Effector memory CD8-positive, alpha-beta T cell (primary cell): ENCODE data around the gene SYDE1.
A peak's percentile ranks its signal among the peaks of the same experiment; 100 is the strongest.
"Not testable (repeated sequence)": the region's sequence is repeated elsewhere in the genome, so short reads cannot be mapped to it uniquely, and the experiment has no call there.

Experiments used
- ATAC-seq: fragments of 150-1000 bp; cut with Tn5 transposase; replicated peaks from 2 replicates; pipeline ENCODE4 v1.10.0; 2021; ENCODE audit warnings: mild to moderate bottlenecking, moderate library complexity
- DNase-seq, 3 experiments: peaks; one replicate each; pipeline ENCODE4 v3.0.0; 2021
- H3K27ac Mint-ChIP-seq, 2 donors: one replicate each; pipeline ENCODE4 v1.8.0; 2022; ENCODE audit warnings: mild to moderate bottlenecking in 2 of 2, mixed read lengths in 2 of 2, moderate library complexity in 2 of 2
- H3K27me3 Mint-ChIP-seq, 2 donors: one replicate each; pipeline ENCODE4 v1.8.0; 2022; ENCODE audit warnings: mixed read lengths in 2 of 2
- H3K36me3 Mint-ChIP-seq: one replicate; pipeline ENCODE4 v1.8.0; 2022; ENCODE audit warnings: mild to moderate bottlenecking, moderate library complexity, mixed read lengths; ENCODE audit not compliant: insufficient read depth
- H3K4me1 Mint-ChIP-seq, 2 donors: one replicate each; pipeline ENCODE4 v1.8.0; 2022; ENCODE audit warnings: low read depth in 2 of 2, mixed read lengths in 2 of 2
- H3K4me3 Mint-ChIP-seq, 2 donors: one replicate each; pipeline ENCODE4 v1.8.0; 2022; ENCODE audit warnings: mild to moderate bottlenecking in 2 of 2, mixed read lengths in 2 of 2, moderate library complexity in 2 of 2
- H3K9me3 Mint-ChIP-seq, 2 donors: one replicate each; pipeline ENCODE4 v1.8.0; 2022; ENCODE audit warnings: mixed read lengths in 2 of 2
- total RNA-seq, 9 experiments: gene quantifications; one replicate each; lab custom pipeline; 2026; lab: John Stamatoyannopoulos, UW

SYDE1 gene, protein sequence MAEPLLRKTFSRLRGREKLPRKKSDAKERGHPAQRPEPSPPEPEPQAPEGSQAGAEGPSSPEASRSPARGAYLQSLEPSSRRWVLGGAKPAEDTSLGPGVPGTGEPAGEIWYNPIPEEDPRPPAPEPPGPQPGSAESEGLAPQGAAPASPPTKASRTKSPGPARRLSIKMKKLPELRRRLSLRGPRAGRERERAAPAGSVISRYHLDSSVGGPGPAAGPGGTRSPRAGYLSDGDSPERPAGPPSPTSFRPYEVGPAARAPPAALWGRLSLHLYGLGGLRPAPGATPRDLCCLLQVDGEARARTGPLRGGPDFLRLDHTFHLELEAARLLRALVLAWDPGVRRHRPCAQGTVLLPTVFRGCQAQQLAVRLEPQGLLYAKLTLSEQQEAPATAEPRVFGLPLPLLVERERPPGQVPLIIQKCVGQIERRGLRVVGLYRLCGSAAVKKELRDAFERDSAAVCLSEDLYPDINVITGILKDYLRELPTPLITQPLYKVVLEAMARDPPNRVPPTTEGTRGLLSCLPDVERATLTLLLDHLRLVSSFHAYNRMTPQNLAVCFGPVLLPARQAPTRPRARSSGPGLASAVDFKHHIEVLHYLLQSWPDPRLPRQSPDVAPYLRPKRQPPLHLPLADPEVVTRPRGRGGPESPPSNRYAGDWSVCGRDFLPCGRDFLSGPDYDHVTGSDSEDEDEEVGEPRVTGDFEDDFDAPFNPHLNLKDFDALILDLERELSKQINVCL
- total RNA-seq = 0 to 0.48 (median 0) reads per million in 9 experiments

DNA sequence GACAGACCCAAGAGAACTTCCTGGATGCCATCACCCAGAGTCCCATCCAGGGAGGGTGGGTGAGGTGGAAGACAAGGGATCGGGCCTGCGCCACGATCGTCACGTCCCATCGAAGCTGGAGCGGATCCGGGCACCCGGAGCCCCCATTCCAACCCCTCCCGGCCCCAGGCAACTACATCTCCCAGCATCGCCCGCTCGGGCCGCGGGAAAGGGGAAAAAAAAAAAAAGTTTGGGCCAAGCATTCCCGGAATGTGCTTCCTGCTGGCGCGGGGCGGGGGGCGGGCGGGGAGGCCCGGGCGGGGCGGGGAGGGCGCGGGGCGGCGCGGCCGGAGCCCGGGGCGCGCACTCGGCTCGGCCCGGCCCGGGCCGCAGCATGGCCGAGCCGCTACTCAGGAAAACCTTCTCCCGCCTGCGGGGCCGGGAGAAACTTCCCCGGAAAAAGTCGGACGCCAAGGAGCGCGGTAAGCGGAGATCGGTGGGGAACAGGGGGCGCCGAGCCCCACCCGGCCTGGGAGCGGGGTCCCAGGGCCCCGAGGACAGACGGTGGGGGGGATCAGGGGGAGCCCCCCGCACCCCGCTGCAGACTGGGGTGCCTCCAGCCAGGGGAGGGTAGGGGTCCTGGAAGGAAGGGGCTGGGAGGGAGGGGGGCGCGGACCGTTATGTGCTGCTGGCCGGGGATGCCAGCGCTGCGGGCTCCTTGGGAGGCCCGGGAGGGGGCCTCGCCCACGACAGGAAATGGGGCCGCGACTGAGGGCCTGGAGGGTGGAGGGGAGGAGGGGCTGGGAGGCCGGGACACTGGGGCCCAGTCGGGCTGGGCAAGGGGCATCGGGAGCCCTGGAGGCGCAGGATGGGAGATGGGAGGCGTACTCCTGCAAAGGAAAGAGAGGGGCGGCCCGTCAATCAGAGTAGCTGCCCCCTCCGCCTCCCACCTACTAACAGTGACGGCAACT is at the start of gene SYDE1:
Gene SYDE1, plus strand, starts transcription at position 341 of the 950 bp plus-strand sequence. Its CDS starts 33 bp downstream, at position 374.
- H3K36me3 Mint-ChIP-seq = no peaks in the 10 kb centered on the region
- no peak within 1 kb of the TSS for H3K27ac Mint-ChIP-seq
- peaks cover 10 to 17% of the 10 kb centered on the region in 2 donors for H3K9me3 Mint-ChIP-seq
- peak within 1 kb of the TSS; percentile 34 to 53 for H3K4me3 Mint-ChIP-seq
- DNase-seq (no peak), ATAC-seq (no peak)
- H3K27me3 Mint-ChIP-seq = peaks cover 25 to 58% of the 10 kb centered on the region in 2 donors
- peaks cover 4 to 5% of the 10 kb centered on the region in 2 donors for H3K4me1 Mint-ChIP-seq

DNA sequence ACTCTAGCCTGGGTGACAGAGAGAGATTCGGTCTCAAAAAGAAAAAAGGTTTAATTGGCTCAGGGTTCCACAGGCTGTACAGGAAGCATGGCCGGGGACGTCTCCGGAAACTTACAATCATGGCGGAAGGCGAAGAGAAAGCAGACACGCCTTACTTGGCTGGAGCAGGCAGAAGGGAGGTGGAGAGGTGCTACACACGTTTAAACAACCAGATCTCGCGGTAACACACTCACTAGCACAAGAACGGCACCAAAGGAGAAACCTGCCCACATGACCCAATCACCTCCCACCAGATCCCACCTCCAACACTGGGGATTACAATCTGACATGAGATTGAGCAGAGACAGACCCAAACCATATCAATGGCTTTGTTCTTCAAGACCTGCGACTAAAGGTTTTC is 45.2 kb upstream of the SYDE1 start:
- ATAC-seq (no peak), DNase-seq (no peak)
- Mint-ChIP-seq H3K36me3 (no peaks in the 10 kb centered on the region), H3K27ac (no peak overlapping the region), H3K9me3 (peaks cover 0 to 1% of the 10 kb centered on the region in 2 donors), H3K27me3 (peaks cover 64 to 74% of the 10 kb centered on the region in 2 donors), H3K4me1 (no peaks in the 10 kb centered on the region), H3K4me3 (no peak overlapping the region)

DNA sequence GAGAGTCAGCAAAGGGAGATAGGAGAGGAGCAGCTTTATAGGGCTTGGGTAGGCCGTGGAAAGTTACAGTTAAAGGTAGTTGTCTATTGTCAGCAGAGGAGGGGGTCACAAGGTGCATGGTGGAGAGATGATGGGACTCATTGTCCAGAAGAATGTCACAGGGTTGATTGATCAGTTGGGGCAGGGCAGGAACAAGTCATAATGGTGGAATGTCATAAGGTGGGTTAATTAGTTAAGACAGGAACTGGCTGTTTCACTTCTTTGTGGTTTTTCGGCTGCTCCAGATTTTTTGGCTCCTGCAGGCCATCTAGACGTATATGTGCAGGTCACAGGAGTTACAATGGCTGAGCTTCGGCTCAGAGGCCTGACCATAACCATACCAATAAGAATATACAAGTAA is 36.8 kb upstream of the SYDE1 start:
- not testable (repeated sequence) for H3K4me3 Mint-ChIP-seq, H3K27ac Mint-ChIP-seq, H3K36me3 Mint-ChIP-seq, ATAC-seq, DNase-seq, H3K9me3 Mint-ChIP-seq, H3K4me1 Mint-ChIP-seq
- H3K27me3 Mint-ChIP-seq = peaks cover 36 to 48% of the 10 kb centered on the region in 2 donors

DNA sequence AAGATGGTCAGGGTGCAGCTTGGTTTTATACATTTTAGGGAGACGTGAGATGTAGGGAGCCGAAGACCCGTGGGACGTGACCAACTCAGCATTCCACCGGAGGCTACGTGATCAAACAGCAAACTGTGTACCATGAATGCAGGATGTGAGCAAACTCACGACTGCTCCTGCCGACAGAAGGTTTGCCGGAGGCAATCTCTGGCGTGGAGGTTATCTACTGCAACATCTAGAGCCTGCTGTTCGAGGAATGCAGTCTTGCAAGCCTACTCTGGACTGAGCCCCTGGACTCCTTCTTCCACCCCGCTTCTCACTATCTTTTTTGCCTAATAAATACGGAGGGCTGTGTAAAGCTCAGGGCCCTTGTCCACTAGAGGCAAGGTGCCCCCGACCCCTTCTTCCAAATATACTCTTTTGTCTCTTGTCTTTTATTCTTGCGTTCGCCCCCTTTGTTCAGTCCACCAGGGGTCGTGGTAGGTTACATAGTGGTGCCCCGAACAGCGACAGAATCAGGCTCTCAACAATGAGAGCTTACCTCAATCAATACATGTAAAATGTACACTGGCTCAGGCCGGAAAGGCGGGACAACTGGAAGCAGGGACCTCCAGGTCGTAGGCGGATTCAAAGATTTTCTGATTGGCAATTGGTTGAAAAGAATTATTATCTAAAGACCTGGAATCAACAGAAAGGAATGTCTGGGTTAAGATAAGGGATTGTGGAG is 34.1 kb upstream of the SYDE1 start:
- H3K27ac Mint-ChIP-seq = no peak overlapping the region
- no peaks in the 10 kb centered on the region for H3K9me3 Mint-ChIP-seq
- H3K36me3 Mint-ChIP-seq = no peaks in the 10 kb centered on the region
- no peaks in the 10 kb centered on the region for H3K4me1 Mint-ChIP-seq
- ATAC-seq (no peak), DNase-seq (no peak)
- no peak overlapping the region for H3K4me3 Mint-ChIP-seq
- H3K27me3 Mint-ChIP-seq = peaks cover 28 to 36% of the 10 kb centered on the region in 2 donors

DNA sequence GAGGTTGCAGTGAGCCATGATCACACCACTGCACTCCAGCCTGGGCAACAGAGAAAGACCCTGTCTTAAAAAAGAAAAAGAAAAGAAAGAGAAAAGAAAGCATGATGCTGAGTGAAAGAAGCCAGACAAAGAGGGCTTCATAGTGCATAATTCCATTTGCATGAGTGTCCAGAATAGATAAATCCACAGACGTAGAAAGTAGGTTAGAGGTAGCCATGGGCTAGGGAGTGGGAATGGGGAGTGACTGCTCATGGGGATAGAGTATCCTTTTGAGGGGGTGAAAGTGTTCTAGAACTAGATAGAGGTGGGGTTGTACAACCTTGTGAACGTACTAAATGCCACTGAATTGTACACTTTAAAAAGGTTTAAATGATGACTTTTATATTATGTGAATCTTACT is 32.8 kb upstream of the SYDE1 start:
- DNase-seq (no peak), ATAC-seq (no peak)
- Mint-ChIP-seq H3K36me3 (no peaks in the 10 kb centered on the region), H3K4me1 (no peaks in the 10 kb centered on the region), H3K27me3 (peaks cover 32 to 43% of the 10 kb centered on the region in 2 donors), H3K9me3 (no peaks in the 10 kb centered on the region), H3K4me3 (no peak overlapping the region), H3K27ac (no peak overlapping the region)

DNA sequence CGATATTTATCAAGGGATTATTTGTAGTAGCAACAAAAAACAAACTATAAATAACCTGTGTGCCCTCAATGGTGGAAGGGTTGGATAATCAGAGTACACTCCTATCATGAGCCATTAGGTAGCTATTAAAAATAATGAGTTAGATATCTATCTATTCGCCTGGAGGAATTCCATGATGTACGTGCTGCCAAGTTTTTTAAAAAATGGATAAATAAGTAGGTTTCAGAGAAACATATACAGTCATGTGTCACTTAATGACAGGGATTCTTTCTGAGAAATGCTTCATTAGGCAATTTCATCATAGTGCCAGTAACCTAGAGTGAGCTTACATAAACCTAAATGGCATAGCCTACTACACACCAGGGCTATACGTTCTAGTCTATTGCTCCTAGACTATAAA is 31.4 kb upstream of the SYDE1 start:
- peaks cover 27 to 36% of the 10 kb centered on the region in 2 donors for H3K27me3 Mint-ChIP-seq
- no peaks in the 10 kb centered on the region for H3K4me1 Mint-ChIP-seq
- H3K27ac Mint-ChIP-seq = no peak overlapping the region
- no peaks in the 10 kb centered on the region for H3K9me3 Mint-ChIP-seq
- H3K36me3 Mint-ChIP-seq = no peaks in the 10 kb centered on the region
- no peak for DNase-seq
- H3K4me3 Mint-ChIP-seq = no peak overlapping the region
- no peak for ATAC-seq

DNA sequence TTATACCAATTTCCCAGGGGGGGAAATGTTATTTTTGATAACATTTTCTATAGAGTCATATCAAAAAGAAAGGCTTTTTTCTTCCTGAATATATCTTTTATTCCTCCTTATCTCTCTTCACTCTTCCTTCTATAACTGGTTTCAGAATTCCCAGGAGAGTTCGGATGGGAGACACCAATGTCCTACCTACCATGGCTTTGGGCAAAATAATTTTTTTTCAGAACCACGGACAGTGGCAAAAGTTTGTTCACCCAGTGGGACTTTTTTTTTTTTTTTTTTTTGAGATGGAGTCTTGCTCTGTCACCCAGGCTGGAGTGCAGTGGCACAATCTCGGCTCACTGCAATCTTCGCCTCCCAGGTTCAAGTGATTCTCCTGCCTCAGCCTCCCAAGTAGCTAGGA is 27.2 kb upstream of the SYDE1 start:
- not testable (repeated sequence) for H3K36me3 Mint-ChIP-seq, H3K27ac Mint-ChIP-seq, H3K4me1 Mint-ChIP-seq, H3K4me3 Mint-ChIP-seq, DNase-seq, ATAC-seq, H3K9me3 Mint-ChIP-seq
- peaks cover 37 to 62% of the 10 kb centered on the region in 2 donors for H3K27me3 Mint-ChIP-seq

DNA sequence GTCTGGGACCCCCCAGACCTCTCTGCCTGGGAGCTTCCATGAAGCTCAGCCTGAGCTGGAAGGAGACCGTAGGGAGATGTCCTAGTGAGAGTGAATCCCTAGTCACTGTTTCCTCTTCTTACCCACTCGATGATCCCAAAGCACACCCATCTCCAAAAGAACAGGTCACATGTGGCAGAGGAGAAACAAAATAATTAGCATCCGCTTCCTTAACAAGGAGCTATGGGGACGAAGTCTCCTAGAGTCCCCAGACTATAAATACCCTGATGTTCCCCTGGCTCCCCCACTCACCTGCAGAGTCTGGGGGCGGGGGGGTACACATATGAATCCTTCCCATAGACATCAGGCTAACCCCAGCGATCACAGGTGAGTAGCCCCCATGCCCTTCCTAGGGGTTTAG is 25.3 kb upstream of the SYDE1 start, which contains the start of gene OR1I1:
Gene OR1I1, plus strand, starts transcription at position 301 of the 400 bp plus-strand sequence. CDS start 4,855 bp downstream, outside the sequence.
- no peaks in the 10 kb centered on the region for H3K9me3 Mint-ChIP-seq
- peaks cover 54 to 77% of the 10 kb centered on the region in 2 donors for H3K27me3 Mint-ChIP-seq
- H3K27ac Mint-ChIP-seq = no peak within 1 kb of the TSS
- no peaks in the 10 kb centered on the region for H3K36me3 Mint-ChIP-seq
- no peak for DNase-seq
- H3K4me3 Mint-ChIP-seq = no peak within 1 kb of the TSS
- H3K4me1 Mint-ChIP-seq = no peaks in the 10 kb centered on the region
- ATAC-seq = no peak

DNA sequence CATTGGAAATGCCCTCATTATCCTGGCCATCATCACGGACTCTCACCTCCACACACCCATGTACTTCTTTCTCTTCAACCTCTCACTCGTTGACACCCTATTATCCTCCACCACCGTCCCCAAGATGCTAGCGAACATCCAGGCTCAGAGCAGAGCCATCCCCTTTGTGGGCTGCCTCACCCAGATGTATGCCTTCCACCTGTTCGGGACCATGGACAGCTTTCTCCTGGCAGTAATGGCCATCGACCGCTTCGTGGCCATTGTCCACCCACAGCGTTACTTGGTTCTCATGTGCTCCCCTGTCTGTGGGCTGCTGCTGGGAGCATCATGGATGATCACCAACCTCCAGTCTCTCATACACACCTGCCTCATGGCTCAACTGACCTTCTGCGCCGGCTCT is 20.0 kb upstream of the SYDE1 start:
- no peak overlapping the region for H3K27ac Mint-ChIP-seq
- no peak for DNase-seq
- H3K4me1 Mint-ChIP-seq = peaks cover 0 to 2% of the 10 kb centered on the region in 2 donors
- no peaks in the 10 kb centered on the region for H3K9me3 Mint-ChIP-seq
- peaks cover 37 to 53% of the 10 kb centered on the region in 2 donors for H3K27me3 Mint-ChIP-seq
- no peak overlapping the region for H3K4me3 Mint-ChIP-seq
- H3K36me3 Mint-ChIP-seq = no peaks in the 10 kb centered on the region
- ATAC-seq = no peak

DNA sequence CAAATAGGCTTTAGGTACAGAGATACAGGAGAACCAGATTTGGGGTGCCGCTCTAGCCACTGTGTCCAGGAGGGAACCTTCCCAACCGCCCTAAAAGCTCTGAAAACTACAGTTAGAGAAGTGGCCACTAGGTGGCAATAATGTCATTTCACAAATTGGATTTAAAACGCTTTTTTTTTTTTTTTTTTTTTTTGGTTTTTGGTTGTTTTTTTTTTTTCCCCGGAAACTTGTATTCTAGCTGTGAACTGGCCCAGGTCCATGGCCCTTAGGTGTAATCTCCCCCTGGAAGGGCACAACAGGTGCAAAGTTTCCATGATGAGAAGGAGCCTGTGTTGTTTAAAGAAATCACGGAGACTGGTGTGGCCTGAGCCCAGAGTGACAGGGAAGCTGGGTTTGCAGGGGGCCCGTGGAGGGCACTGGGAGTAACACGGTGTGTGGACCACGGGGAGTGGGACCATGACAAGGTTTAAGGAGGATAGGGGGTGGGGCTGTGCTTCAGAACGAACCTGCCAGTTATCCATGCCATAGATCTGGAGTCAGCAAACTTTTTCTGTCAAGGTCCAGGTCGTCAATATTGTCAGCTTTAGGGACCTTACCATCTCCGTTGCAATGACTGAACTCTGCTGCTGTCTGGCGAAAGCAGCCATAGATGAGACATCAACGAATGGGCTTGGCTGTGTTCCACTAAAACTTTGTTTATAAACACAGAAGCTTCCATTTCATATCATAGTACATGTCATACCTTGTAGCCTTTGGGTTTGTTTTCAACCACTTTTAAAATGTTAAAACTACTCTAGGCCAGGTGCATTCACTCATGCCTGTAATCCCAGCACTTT is 15.1 kb upstream of the SYDE1 start:
- Mint-ChIP-seq H3K4me1 (peaks cover 0 to 3% of the 10 kb centered on the region in 2 donors), H3K9me3 (no peaks in the 10 kb centered on the region), H3K4me3 (no peak overlapping the region), H3K27ac (no peak overlapping the region), H3K36me3 (no peaks in the 10 kb centered on the region), H3K27me3 (peaks cover 18 to 26% of the 10 kb centered on the region in 2 donors)
- peak; percentile 61 for ATAC-seq
- DNase-seq = peak; percentile 62 to 66 (median 65)

DNA sequence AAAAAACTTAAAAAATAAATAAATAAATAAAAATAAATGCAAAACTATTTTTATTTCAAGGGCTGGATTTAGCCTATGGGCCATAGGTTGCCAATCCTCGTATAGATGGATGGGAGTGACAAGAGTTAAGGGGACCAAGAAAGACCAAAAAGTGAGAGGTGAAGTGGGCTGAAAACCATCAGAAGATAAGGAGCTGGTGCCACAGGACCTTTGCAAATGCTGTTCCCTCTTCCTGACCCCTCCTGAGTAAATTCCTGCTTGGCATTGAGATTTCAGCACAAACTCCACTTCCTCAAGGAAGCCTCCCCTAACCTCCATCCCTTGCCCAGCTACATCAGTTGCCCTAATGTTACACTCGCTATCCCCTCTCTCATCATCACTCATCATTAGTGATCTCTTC is 14.2 kb upstream of the SYDE1 start:
- H3K4me3 Mint-ChIP-seq = no peak overlapping the region
- no peak for ATAC-seq

DNA sequence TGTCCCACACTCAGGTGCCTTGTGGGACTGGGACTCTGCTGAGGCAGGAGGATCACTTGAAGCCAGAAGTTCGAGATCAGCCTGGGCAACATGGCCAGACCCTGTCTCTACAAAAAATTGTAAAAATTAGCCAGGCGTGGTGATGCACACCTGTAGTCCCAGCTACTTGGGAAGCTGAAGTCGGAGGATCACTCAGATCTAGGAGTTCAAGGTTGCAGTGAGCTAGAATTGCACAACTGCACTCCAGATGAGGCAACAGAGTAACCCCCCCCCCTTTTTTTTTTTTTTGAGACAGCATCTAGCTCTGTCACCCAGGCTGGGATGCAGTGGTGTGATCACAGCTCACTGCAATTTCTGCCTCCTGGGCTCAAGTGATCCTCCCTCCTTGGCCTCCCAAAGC is 11.0 kb upstream of the SYDE1 start:
- ATAC-seq (no peak), DNase-seq (no peak)
- Mint-ChIP-seq H3K36me3 (no peaks in the 10 kb centered on the region), H3K9me3 (no peaks in the 10 kb centered on the region), H3K27me3 (peaks cover 17 to 25% of the 10 kb centered on the region in 2 donors), H3K4me1 (peaks cover 0 to 3% of the 10 kb centered on the region in 2 donors), H3K4me3 (no peak overlapping the region), H3K27ac (no peak overlapping the region)

More for the DNA sequence above, 14.2 kb upstream of the SYDE1 start:
- Mint-ChIP-seq H3K4me1 (peaks cover 0 to 3% of the 10 kb centered on the region in 2 donors), H3K27me3 (peaks cover 12 to 21% of the 10 kb centered on the region in 2 donors), H3K9me3 (no peaks in the 10 kb centered on the region), H3K27ac (no peak overlapping the region), H3K36me3 (no peaks in the 10 kb centered on the region)
- no peak for DNase-seq
